NCI-H69 (cell line): ENCODE data around the gene C1QTNF7.

Experiments
- DNase-seq: peaks from one replicate; lab custom pipeline; 2025; lab: John Stamatoyannopoulos, UW

Gene C1QTNF7

DNA sequence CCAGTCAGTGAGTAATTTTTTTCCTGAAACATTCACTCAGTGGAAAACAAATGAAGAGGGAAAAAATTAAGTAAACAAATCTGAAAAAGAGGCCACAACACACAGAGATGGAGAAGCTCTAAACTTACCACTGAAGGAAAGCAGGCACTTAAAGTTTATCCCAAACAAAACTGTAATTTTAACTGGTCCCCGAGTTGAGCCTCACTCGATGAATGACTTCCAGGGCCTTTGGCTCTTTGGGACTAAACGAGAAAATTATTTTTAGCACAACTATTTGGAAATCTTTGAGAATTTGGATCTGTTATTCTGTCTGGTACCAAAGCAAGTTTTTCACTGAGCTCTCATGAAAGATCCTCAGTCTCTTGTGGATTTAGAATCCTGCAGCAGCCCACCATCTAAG, at the start of gene C1QTNF7:
Gene C1QTNF7 (plus strand): TSS at position 333 of the 400 bp plus-strand sequence. CDS start 7,711 bp downstream, outside the sequence.
- no peak for DNase-seq

DNA sequence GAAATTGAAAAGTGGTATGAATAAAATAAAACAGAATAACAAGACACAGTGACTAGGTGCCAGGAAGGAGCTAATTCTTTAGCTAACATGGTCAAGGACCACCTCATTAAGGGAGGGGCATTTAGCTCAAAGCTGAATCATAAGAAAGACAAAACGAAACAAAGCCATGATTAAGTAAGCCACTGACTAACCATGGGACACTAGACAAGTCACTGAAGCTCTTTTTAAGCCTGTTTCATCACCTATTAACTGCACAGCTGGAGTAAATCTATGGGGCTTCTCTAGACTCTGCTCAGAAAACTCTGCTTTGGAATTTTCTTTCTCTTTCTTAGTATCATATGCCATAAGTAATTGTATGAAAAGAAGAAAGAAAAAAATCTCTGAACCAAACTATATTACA, 49.8 kb upstream of the C1QTNF7 start:
- DNase-seq = no peak

- no peak for DNase-seq
These were observed 49.3 kb upstream of the C1QTNF7 start for GRCh38 chr4:15378493-15378892.

DNA sequence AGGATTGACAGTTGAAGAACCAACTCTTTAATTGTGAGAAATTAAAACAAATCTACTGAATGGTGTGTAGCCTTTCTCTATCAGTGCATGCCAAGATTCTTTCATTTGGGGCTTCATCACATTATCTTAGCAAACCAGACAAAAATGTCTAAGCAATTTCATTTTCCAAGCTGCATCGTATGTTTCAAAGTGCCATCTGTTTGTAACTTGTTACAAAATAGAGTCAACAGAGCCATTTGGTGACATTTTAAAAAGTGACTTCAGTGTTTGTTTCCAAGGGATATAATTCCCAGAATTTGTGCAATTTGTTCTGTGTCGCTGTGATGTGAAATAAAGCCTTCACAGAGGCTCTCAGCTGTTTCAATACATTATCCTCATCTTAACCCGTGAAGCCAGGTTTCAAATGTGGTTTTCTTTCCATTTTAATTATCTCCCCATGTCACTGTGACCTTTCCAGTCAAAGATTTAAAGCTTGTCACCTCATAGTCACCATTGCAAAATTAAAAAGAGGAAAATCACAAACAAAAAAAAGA, 46.0 kb upstream of the C1QTNF7 start:
- DNase-seq = no peak

GRCh38 chr4:15382669-15383273, 45.1 kb upstream of the C1QTNF7 start:
- no peak for DNase-seq

- DNase-seq = no peak
These were observed 42.3 kb upstream of the C1QTNF7 start for GRCh38 chr4:15385515-15385914.

- no peak for DNase-seq
These were observed 41.9 kb upstream of the C1QTNF7 start for GRCh38 chr4:15385928-15386327.

GRCh38 chr4:15390494-15390893, 37.3 kb upstream of the C1QTNF7 start:
- no peak for DNase-seq

DNA sequence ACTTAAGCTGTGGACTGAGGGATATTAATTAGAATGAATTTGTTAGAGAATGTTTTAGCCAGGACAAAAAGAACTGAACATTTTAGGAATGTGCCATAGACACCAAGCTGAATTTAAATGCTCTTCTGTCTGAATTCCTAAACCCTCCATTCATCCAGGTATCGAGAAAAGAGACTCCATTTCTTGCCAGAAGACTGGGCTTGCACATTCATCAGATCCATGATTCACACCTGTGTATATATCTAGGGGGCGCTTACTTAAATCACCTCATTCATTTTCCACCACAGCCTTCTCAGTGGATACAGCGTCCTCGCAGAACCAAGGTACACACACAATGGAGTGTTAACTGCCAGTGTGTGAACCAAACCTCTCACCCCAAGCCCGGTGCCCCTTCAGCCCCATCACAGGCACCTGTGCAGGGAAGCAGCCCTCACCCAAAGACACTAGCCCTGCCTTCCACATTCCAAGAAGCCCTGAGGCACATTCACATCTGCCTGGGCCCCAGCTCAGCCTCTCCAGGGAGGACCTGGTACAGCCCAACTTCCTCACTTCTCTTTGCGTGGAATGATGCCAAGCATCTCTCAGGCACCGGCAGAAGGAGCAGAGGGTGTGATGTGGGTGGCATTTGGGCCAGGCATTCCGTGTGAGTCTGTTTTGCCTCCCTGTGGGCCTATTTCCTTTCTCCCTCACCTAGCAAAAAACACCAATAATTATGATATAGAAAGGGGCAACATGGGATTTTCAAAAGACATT, 35.6 kb upstream of the C1QTNF7 start:
- DNase-seq = no peak

DNA sequence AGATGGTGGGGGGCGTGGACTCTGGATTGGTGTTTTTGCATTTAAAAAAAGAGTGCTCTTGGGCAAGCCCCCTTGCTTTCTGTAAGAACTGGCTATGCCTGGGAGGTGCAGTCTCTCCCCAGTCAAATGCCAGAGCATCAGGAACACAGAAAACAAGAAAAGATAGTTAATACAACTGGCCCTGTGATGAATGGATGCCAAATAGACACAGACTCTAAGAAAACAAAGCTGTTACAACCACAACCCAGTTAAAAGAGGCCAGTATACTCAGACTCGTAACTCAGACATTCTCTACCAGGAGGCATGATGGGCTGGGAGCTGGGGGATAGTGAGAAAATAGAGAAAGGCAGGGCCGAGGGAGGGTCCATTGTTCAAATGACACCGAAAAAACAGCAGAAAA, 32.5 kb upstream of the C1QTNF7 start:
- DNase-seq = no peak

DNA sequence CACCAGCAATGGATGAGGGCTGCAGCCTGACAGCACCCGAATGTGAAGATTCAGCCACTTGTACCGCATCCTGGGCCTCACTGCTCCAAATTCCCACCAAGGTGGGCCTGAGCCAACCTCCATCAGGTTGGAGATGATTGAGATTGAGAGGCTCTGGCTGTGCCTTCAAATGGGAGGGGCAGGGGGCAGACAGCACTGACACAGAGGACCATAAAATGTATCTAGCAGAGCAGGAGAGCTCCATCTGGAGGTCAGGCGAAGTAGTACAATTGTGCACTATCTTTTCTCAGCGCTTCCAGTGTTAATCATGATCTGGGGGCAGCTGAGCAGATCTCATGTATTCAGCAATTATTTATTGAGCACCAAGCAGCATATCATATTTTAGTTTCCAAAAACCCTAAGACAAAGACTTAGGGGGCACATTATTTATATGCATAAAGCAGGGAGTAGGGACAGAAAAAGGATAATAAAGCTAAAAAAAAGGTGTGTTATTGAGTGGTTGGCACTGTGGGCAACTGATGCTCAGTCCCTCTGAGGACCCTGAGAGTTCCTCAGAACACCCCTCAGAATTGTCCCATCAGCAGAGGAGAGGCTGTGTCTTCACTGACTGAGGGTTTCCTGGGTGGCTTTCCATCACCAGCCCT, 31.6 kb upstream of the C1QTNF7 start:
- peak; percentile 27 for DNase-seq

DNA sequence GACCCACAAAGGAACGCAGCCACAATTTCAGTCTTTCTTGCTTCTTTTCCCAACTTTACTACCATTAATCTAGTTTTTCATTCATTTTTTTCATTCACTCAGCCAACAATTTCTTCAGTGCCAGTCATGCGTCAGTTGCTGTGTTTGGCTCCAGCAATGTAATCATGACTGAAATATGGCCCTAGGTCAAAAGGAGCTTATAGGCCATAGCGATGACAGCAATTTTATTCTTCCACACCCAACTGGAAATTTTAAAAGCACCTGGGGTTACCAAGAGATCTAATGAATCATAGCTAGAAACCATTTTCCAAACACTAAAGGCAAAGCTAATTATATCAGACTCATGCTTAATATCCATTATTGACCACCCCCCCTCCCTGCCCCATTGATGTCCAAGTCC, 29.8 kb upstream of the C1QTNF7 start:
- DNase-seq = no peak

DNA sequence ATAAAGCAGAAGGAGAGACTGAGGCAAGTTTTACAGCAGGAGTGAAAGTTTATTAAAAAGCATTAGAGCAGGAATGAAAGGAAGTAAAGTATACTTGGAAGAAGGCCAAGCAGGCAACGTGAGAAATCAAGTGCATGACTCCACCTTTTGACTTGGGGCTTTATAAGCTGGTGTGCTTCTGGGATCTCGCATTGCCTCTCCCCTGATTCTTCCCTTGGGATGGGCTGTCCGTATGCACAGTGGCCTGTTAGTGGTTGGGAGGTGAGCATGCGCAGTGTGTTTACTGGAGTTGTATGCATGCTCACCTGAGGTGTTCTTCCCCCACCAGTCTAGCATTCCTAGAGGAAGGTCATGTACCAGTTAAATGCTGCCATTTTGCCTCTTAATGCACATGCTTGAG, 29.1 kb upstream of the C1QTNF7 start:
- DNase-seq = no peak

GRCh38 chr4:15400226-15400625, 27.6 kb upstream of the C1QTNF7 start:
- no peak for DNase-seq

GRCh38 chr4:15400981-15401671, 26.7 kb upstream of the C1QTNF7 start:
- DNase-seq = no peak

DNA sequence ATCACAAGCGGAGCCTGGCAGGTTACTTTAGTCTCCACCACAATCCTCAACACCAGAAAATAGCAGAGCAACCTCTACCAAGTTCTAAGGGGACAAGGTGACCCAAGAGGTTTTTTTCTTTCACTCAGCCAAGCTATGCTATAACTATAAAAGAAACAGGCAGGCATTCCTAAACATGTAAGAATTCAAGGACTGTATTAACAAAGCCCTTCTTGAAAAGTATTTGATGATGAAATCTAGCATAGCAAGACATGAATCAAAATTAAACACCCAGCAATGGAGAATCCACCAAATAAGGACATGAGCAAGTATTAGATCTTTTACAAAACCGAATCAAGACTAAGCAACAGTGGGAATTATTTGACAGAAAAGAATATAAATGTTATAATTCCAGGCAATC, 25.7 kb upstream of the C1QTNF7 start:
- no peak for DNase-seq

- DNase-seq = no peak
These were observed 24.9 kb upstream of the C1QTNF7 start for GRCh38 chr4:15402974-15403373.

GRCh38 chr4:15405018-15405417, 22.8 kb upstream of the C1QTNF7 start:
- no peak for DNase-seq

GRCh38 chr4:15410750-15411149, 17.1 kb upstream of the C1QTNF7 start:
- peak; percentile 21 for DNase-seq

DNA sequence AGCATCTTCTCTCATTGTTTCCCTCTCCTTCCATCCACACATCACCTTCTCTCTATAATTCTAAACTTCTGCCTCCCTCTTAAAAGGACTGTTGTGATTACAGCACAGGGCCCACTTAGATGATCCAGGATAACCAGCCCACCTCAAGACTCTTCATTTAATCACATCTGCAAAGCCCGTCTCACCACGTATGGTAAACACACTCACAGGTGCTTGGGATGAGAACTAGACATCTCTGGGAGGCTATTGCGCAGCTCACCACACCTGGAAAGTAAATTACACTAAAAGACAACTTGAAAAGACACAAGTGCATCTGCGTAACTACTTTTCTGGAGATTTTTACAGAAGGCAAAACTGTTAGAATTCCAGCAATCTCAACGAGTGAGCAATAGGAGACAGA, 15.4 kb upstream of the C1QTNF7 start:
- no peak for DNase-seq

GRCh38 chr4:15413010-15413622, 14.7 kb upstream of the C1QTNF7 start:
- no peak for DNase-seq

DNA sequence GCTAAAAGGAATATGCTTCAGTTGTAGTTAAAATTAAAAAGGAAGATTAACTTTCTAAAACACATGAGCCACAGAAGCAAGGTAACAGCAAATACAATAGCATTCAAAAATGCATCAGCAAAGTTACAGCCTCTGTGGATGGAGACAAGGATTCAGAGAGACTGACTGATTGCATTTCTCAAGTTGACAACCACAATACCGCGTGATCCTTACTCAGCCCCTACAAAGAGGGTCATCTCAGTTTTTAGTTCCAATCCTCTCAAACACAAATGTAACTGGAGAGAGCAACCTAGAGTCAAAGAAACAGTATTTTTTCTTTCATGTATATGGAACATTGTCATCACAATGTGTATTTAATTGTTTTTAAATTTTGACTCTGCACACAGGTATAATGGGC, 14.2 kb upstream of the C1QTNF7 start:
- no peak for DNase-seq
